SK-N-DZ (cell line): ENCODE results near the gene THPO.
"Not testable (repeated sequence)": the region's sequence is repeated elsewhere in the genome, so short reads cannot be mapped to it uniquely, and the experiment has no call there.

ENCODE experiments used
- DNase-seq: peaks from one replicate; pipeline ENCODE4 v3.0.0-alpha.2; 2015; ENCODE audit warnings: low spot score

Gene THPO

DNA sequence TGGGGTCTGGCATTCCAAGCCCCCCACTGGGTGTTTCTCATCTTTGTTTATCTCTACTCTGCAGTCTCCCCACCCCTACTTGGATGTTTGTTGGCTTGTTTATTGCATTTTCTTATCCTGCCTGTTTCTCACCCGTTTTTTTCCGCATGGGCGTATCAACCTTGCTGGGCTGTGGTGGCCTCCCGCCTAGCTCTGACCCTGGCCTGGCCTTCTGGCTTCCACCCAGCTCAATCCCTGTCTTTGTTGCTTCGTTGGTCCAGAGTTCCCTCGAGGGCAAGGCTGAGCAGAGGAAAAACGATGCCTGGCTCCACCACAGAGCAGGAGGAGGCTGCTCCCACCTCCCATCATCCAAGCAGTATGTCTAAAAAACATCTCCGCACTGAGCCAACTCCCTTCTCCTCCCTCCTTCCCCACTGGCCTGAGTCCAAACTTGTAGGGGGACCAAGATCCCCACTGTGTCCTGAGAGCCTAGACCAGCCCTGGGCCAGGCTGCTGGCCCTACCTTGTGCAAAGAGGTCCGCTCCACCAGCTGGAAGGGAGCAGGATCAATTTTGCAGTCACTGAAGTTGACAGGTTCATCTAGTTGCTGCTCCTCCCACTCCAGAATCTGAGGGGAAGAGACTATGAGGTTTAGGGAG is 26.4 kb downstream of the THPO start:
- DNase-seq: no peak

GRCh38 chr3:184350618-184351017 is 27.4 kb downstream of the THPO start:
- no peak for DNase-seq

DNA sequence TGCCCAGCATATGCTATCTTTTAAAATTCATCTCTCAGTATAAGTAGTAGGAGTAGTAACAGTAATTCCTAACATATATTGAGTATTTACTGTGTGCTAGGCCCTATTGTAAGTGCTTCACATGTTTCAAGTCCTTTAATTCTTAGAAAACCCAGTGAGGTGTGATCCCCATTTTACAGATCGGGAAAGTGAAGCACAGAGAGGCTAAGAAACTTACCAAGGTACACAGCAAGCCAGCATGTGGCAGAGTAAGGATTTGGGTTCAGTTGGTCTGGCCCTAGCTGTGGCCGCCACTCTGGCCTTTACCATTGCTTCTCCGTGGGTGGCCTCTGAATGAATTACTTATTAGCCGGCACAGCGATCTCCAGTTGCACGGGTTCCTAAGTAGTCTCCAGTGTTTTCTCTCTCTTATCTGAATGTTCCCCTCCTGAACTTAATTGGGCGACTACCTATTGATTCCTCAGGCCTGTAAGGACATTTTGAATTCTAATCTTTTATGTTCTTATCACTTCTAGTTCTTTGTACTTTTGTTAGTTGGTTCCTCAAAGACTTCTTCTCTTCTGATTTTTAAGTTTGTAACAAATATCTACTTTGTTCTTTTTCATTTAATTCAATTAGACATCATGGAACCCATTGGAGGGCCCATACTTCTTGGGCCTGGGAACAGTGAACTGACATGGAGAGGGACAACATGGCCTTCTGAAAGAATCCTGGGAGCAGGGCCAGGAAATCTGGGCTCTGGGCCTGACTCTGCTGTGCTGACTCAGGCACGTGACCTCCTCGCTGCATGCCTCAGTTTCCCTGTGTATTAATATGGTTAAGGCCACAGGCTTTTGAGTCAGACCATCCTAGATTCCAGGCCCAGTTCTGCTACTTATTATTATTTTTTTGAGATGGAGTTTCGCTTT is 28.2 kb downstream of the THPO start:
- DNase-seq: no peak

DNA sequence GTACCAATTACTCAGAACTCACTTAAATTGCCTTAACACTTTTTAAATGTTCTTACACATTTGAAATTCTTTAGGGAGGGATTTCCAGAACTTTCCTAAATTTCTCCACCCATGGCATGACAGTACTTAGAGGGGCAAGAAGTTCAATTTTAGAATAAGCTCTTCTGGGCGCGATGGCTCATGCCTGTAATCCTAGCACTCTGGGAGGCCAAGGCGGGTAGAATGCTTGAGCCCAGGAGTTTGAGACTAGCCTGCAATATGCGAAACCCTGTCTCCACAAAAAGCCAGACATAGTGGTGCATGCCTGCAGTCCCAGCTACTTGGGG is 30.0 kb downstream of the THPO start:
- no peak for DNase-seq

DNA sequence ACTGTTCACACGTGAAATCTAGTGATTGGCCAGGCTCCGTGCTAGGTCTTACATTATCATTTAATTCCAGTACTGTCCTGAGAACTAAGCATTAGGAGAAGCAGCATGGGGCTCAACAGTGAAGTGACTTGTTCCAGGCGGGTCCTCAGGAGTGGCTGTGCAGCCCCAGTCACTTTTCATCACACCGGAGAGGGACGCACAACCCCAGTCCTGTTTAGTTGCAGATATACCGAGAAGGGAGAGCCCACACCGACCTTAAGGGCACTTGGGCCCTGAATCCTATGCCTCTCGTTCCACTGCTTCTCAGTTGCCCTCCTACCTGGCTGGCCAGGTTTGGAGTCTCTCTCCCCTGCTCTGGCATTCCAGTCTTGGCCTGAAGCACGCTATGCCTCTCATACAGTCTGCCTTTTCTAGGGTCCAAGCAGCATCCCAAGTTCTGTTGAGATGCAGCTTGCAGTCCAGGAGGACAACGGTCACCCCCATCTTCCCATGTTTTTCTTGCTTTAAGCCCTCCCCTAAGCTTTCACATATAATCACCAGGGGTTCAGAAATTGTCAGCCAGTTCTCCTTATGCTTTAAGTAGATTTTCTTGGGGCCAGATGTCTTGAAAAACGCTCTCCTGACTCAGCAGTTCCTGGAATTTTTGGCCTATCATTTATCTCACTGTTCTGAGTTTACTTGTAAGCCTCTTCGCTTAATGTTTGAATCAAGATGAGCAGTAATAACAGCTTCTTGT is 30.5 kb downstream of the THPO start:
- no peak for DNase-seq

DNA sequence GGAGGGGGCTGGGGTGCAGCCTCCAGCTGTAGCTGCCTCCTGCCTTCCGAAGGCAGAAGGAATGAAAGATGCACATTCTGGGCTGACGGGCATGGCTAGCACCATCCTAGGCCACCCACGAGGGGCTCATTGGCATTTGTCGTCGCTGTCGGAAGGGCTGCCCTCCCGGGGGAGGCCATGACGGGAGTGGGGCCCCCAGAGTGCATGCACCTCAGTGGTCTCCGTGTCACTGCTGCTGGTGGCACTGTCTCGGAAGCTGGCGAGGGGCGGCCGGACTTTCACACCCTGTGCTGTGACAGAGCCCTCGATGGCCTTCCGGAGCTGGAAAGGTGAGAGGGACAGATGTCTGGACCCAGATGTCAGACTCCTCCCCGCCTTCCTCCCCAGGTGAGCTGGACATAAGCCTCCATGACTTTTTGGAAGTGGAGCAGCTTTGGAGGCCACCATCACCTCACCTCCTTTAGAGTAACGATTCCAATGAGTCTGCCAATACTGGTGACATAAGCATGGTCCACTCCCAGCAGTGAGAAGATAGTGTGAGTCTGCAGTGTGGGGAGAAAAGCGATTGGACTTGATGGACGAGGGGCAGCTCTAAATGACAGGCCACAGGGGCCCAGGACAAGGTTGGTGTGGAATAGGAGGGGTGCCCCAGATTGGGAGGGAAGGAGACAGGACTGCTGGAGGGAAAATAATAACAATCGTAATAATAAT is 31.4 kb downstream of the THPO start:
- DNase-seq: no peak

DNA sequence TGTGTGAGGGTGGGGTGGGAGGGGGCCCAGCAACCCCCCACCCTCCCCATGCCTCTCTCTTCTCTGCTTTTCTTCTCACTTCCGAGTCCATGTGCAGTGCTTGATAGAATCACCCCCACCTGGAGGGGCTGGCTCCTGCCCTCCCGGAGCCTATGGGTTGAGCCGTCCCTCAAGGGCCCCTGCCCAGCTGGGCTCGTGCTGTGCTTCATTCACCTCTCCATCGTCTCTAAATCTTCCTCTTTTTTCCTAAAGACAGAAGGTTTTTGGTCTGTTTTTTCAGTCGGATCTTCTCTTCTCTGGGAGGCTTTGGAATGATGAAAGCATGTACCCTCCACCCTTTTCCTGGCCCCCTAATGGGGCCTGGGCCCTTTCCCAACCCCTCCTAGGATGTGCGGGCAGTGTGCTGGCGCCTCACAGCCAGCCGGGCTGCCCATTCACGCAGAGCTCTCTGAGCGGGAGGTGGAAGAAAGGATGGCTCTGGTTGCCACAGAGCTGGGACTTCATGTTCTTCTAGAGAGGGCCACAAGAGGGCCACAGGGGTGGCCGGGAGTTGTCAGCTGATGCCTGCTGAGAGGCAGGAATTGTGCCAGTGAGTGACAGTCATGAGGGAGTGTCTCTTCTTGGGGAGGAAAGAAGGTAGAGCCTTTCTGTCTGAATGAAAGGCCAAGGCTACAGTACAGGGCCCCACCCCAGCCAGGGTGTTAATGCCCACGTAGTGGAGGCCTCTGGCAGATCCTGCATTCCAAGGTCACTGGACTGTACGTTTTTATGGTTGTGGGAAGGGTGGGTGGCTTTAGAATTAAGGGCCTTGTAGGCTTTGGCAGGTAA is 32.5 kb downstream of the THPO start:
- DNase-seq: peak; percentile 68

GRCh38 chr3:184344579-184345316 is 33.3 kb downstream of the THPO start:
- DNase-seq: no peak

DNA sequence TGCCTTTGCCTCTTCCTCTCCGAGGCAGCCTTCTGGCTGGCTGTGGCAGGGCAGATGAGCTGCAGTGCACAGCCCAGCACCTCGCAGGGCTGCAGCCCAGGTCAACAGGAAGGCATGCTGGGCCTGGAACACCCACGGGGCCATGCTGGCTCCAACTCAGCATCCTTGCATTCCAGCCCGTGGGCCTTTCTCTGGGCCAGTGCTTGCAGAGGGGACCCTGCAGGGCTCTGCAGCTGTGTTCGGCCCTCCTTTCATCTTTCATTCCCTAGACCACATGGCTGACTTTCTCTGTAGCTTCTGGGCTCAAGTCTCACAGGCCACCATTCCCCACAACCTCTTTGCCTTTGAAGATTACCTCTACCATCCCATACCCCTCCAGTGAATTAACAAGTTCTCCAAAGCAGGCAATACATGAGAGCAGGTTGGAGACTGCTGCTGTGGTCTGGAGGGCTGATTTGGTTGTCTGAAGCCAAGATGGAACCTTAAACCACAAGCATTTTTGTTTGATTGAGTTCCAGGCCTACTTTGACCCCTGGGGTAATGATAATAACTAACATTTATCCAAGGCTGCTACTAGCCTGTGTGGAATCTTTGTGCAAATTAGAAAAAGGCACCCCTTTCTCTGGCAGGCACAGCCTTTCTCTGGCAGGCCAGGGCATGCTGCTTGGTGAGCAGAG is 34.7 kb downstream of the THPO start:
- DNase-seq: no peak

- DNase-seq: no peak
These were observed 36.1 kb downstream of the THPO start for GRCh38 chr3:184341925-184342324.

- not testable (repeated sequence) for DNase-seq
These were observed 38.4 kb downstream of the THPO start for GRCh38 chr3:184339451-184340135.

- no peak for DNase-seq
These were observed 39.0 kb downstream of the THPO start for GRCh38 chr3:184339001-184339400.

- peak; percentile 93 for DNase-seq
These were observed 39.5 kb downstream of the THPO start for GRCh38 chr3:184338511-184338945.

DNA sequence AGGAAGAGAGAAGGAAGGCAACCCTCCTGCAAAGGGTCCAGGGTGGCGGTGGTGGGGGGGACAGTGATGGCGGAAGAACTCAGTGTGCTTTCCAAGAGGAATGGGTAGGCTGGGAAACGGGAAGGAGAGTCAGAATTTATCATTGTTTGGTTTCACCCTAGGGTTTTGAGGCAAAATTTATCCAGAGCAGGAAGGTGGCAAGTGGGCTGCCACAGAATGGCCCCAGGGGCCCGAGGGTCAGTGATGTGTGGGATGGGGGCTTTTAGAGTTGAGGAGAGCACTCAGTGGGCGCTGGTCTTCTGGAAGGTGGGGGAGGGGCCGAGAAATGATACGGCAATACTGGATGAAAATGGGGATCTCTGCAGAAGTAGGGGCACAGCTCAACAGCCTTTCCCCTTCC is 40.0 kb downstream of the THPO start:
- DNase-seq: no peak

GRCh38 chr3:184337399-184337714 is 40.6 kb downstream of the THPO start, which contains the start of gene FAM131A:
Gene FAM131A, plus strand, starts transcription at chr3:184337600. Its CDS starts 31 bp downstream, at chr3:184337631.
- no peak for DNase-seq

- peak; percentile 84 for DNase-seq
These were observed 41.2 kb downstream of the THPO start for GRCh38 chr3:184336547-184337398.

DNA sequence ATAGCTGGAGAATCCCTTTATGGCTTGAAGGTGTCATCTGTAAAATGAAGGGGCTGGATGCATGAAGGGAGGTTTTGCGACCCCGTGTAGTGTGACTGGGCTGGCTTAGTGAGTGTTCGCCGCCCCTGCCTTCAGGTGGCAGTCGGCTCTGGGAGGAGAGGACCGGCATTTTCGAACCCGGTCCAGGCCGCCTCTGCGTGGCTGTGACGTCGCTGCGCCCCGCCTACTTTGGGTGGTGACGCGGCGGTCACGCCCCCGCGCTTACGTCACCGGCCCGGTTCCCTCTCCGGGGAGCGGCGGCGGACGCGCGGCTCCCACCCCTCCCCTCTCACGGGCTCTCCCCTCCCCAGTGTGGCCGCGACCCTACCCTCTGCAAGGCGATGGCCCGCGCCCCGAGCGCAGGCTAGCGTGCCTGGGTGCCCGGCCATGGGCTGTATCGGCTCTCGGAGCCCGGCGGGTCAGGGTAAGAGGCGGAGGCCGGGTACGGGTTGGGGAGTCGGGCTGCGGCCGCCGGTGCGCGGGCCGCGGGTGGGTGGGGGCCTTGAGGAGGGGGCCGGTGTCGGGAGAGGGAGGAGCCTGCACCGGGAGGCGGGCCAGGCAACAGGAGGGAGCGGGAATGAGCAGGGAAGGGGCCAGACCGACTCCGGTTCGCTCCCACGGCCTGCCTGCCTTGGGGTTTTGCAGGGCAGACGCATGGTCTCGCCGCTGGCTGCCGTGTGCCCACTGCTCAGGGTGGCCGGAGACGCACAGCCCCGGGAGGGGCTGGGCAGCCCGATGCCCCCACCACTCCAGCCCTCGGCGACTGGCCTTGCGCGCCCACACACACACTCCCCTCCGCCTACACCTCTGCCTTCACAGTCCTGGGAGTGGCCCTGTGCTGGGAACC is 42.1 kb downstream of the THPO start:
- peak; percentile 83 for DNase-seq
